ENCODE results near the gene UMPS.

Gene UMPS

GRCh38 chr3:124761935-124762660 is 31.8 kb downstream of the UMPS start:
- no peak for TF ChIP-seq CTCF (IDR thresholded peaks at IDR 0.05)
- no peak overlapping the region for H3K27ac ChIP-seq
- H3K36me3 ChIP-seq = no peaks in the 10 kb centered on the region
- no peak overlapping the region for H3K4me3 ChIP-seq (ENCODE audit: low read depth in 1 of 2, low read length in 1 of 2)
- H3K9me3 ChIP-seq = no peaks in the 10 kb centered on the region
- H3K27me3 ChIP-seq = no peaks in the 10 kb centered on the region
- H3K4me1 ChIP-seq (ENCODE audit: control insufficient read depth in 1 of 2, insufficient read depth in 1 of 2, low read depth in 1 of 2, low read length in 1 of 2) = peaks cover 4% of the 10 kb centered on the region in 2 experiments

- Histone ChIP-seq H3K27ac (no peak overlapping the region), H3K9me3 (no peaks in the 10 kb centered on the region), H3K27me3 (no peaks in the 10 kb centered on the region), H3K4me3 (ENCODE audit: low read depth in 1 of 2, low read length in 1 of 2) (no peak overlapping the region), H3K36me3 (no peaks in the 10 kb centered on the region), H3K4me1 (ENCODE audit: control insufficient read depth in 1 of 2, insufficient read depth in 1 of 2, low read depth in 1 of 2, low read length in 1 of 2) (peaks cover 4% of the 10 kb centered on the region in 2 experiments)
- no peak for TF ChIP-seq CTCF (IDR thresholded peaks at IDR 0.05)
These were observed 32.4 kb downstream of the UMPS start for GRCh38 chr3:124762661-124763011.

- Histone ChIP-seq H3K27me3 (no peaks in the 10 kb centered on the region), H3K36me3 (no peaks in the 10 kb centered on the region)
These were observed 33.0 kb downstream of the UMPS start for GRCh38 chr3:124763206-124763605.

GRCh38 chr3:124763644-124764358 is 33.5 kb downstream of the UMPS start:
- no peak for TF ChIP-seq CTCF (IDR thresholded peaks at IDR 0.05)
- Histone ChIP-seq H3K4me3 (ENCODE audit: low read depth in 1 of 2, low read length in 1 of 2) (no peak overlapping the region), H3K36me3 (no peaks in the 10 kb centered on the region), H3K27ac (no peak overlapping the region), H3K4me1 (ENCODE audit: control insufficient read depth in 1 of 2, insufficient read depth in 1 of 2, low read depth in 1 of 2, low read length in 1 of 2) (peaks cover 4% of the 10 kb centered on the region in 2 experiments), H3K27me3 (no peaks in the 10 kb centered on the region), H3K9me3 (no peaks in the 10 kb centered on the region)

More at GRCh38 chr3:124763206-124763605, 33.0 kb downstream of the UMPS start:
- Histone ChIP-seq H3K4me1 (ENCODE audit: control insufficient read depth in 1 of 2, insufficient read depth in 1 of 2, low read depth in 1 of 2, low read length in 1 of 2) (peaks cover 4% of the 10 kb centered on the region in 2 experiments), H3K9me3 (no peaks in the 10 kb centered on the region), H3K4me3 (ENCODE audit: low read depth in 1 of 2, low read length in 1 of 2) (no peak overlapping the region), H3K27ac (no peak overlapping the region)
- TF ChIP-seq CTCF (IDR thresholded peaks at IDR 0.05) = no peak

GRCh38 chr3:124764746-124765145 is 34.5 kb downstream of the UMPS start:
- H3K27me3 ChIP-seq = no peaks in the 10 kb centered on the region
- H3K4me3 ChIP-seq (ENCODE audit: low read depth in 1 of 2, low read length in 1 of 2) = no peak overlapping the region
- peaks cover 4% of the 10 kb centered on the region in 2 experiments for H3K4me1 ChIP-seq (ENCODE audit: control insufficient read depth in 1 of 2, insufficient read depth in 1 of 2, low read depth in 1 of 2, low read length in 1 of 2)
- H3K27ac ChIP-seq = no peak overlapping the region
- no peaks in the 10 kb centered on the region for H3K9me3 ChIP-seq
- H3K36me3 ChIP-seq = no peaks in the 10 kb centered on the region
- no peak for TF ChIP-seq CTCF (IDR thresholded peaks at IDR 0.05)
